HepG2 (cell line): ENCODE results near the gene PGA3. TPM values are rescaled to one million over a fixed set of nuclear protein-coding genes. Genes with fewer than 3 reads are reported as not detected.

Experiments used
- ATAC-seq: fragments of 200-7000 bp; cut with Tn5 transposase; 3 replicates; pipeline ENCODE4 v1.9.1; 2020; ENCODE audit warnings: mild to moderate bottlenecking, moderate library complexity
- BruUV-seq: library from RNA; stranded (reverse); fragments of 400-500 nt; replicated peaks from 2 replicates; lab custom pipeline; 2021; lab: Mats Ljungman, UMichigan
- CTCF ChIA-PET: fragments of 300-600 bp; formaldehyde crosslinking; extraction: SDS; loops from one replicate; lab custom pipeline; 2021; ENCODE audit warnings: low total read pairs, inconsistent platforms, low intra/inter-chr PET ratio; lab: Yijun Ruan, JAX
- POLR2A ChIA-PET: fragments of 350-600 bp; sonication (Branson Sonifier 250); formaldehyde crosslinking; loops from one replicate; lab custom pipeline; 2020; ENCODE audit warnings: antibody characterized with exemption, inconsistent platforms; lab: Yijun Ruan, JAX
- DNase-seq: peaks from one replicate; pipeline ENCODE4 v3.0.0-alpha.2; 2015; ENCODE audit warnings: low spot score
- FAIRE-seq: peaks from 3 replicates; lab custom pipeline; 2011; peaks lifted over from hg19 to GRCh38; lab: Jason Lieb, UNC
- H2AFZ ChIP-seq: one replicate; pipeline ENCODE4 v1.6.1; 2011; ENCODE audit warnings: low read length, inconsistent platforms
- H3K27ac ChIP-seq: fragments of 300-600 bp; 3 replicates; pipeline ENCODE4 v1.8.0; 2011; ENCODE audit warnings: mixed run types, mild to moderate bottlenecking, mixed read lengths, low read length, inconsistent platforms; ENCODE audit not compliant: insufficient read depth; ENCODE audit errors: extremely low read length
- H3K27me3 ChIP-seq, 2 experiments: fragments of 200-600 bp in 1 of 2; 2 replicates in 1 of 2; 3 replicates in 1 of 2; pipeline versions ENCODE4 v1.6.0 to v1.8.0; 2011; ENCODE audit warnings: low read length in 2 of 2, mild to moderate bottlenecking in 2 of 2, moderate library complexity in 2 of 2, inconsistent platforms in 1 of 2; ENCODE audit not compliant: insufficient read depth in 2 of 2, control insufficient read depth in 1 of 2
- H3K36me3 ChIP-seq, 2 experiments: fragments of 200-600 bp in 1 of 2; replicated peaks in 1 of 2; 2 replicates in 1 of 2; 3 replicates in 1 of 2; pipeline versions ENCODE4 v1.5.1 to v1.8.0; 2011; ENCODE audit warnings: low read length in 2 of 2, inconsistent platforms in 1 of 2; ENCODE audit not compliant: insufficient read depth in 2 of 2, control insufficient read depth in 1 of 2
- H3K4me1 ChIP-seq: 2 replicates; pipeline ENCODE4 v1.5.1; 2012; ENCODE audit warnings: low read length, inconsistent platforms; ENCODE audit not compliant: insufficient read depth
- H3K4me2 ChIP-seq: 2 replicates; pipeline ENCODE4 v1.6.0; 2011; ENCODE audit warnings: low read depth, low read length, inconsistent platforms
- H3K4me3 ChIP-seq, 3 experiments: fragments of 200-600 bp in 1 of 3; sonication (generic), shearing (Covaris generic) in 1 of 3; replicated peaks in 1 of 3; 2 replicates each; pipeline ENCODE4 v1.5.1; 2011 to 2016; ENCODE audit warnings: low read length in 3 of 3, inconsistent platforms in 2 of 3, low read depth in 2 of 3, mild to moderate bottlenecking in 2 of 3, control low read depth in 1 of 3, mixed read lengths in 1 of 3; ENCODE audit not compliant: insufficient read depth in 1 of 3
- H3K79me2 ChIP-seq: one replicate; pipeline ENCODE4 v1.6.1; 2011; ENCODE audit warnings: low read length, inconsistent platforms; ENCODE audit not compliant: insufficient read depth
- H3K9ac ChIP-seq: 2 replicates; pipeline ENCODE4 v1.6.0; 2011; ENCODE audit warnings: mild to moderate bottlenecking, low read depth, low read length, inconsistent platforms; ENCODE audit not compliant: insufficient read depth
- H3K9me3 ChIP-seq: 2 replicates; pipeline ENCODE4 v1.5.1; 2012; ENCODE audit warnings: mild to moderate bottlenecking, low read length
- H4K20me1 ChIP-seq: 2 replicates; pipeline ENCODE4 v1.6.0; 2011; ENCODE audit warnings: inconsistent platforms, mild to moderate bottlenecking, low read length, moderate library complexity; ENCODE audit not compliant: insufficient read depth
- FOXJ3 ChIP-seq: sonication (generic); formaldehyde crosslinking; IDR thresholded peaks from 2 replicates; pipeline ENCODE4 v1.4.0; 2020; ENCODE audit warnings: missing genetic modification reagents, mild to moderate bottlenecking, borderline replicate concordance
- NR2F1 ChIP-seq, 2 experiments: fragments of 450-650 bp in 1 of 2; formaldehyde crosslinking in 1 of 2; IDR thresholded peaks; 2 replicates each; pipeline versions ENCODE4 v1.5.0 to v1.6.1; 2016 to 2020; ENCODE audit warnings: mild to moderate bottlenecking in 1 of 2, missing compliant biosample characterization in 1 of 2, missing genetic modification reagents in 1 of 2, moderate library complexity in 1 of 2
- SP4 ChIP-seq: sonication (generic); formaldehyde crosslinking; IDR thresholded peaks from 2 replicates; pipeline ENCODE4 v1.8.1; 2023; ENCODE audit warnings: mild to moderate bottlenecking, missing genetic modification reagents
- TBX2 ChIP-seq: sonication (generic); formaldehyde crosslinking; IDR thresholded peaks from 2 replicates; pipeline ENCODE4 v1.5.0; 2020; ENCODE audit warnings: missing genetic modification reagents, mild to moderate bottlenecking, borderline replicate concordance
- ZNF781 ChIP-seq: sonication (generic); formaldehyde crosslinking; IDR thresholded peaks from 2 replicates; pipeline ENCODE4 v1.5.1; 2020; ENCODE audit warnings: borderline replicate concordance, mild to moderate bottlenecking, missing genetic modification reagents; ENCODE audit errors: not compliant biosample characterization
- WGBS: methylation state at CpG from one replicate; pipeline ENCODE4 v1.1.6; 2017; ENCODE audit warnings: low lambda C conversion rate; 5-methylcytosine and 5-hydroxymethylcytosine counted together
- in situ Hi-C: cut with HindIII; loops from 2 replicates; pipeline ENCODE4 v1.10.0; 2017; ENCODE audit warnings: low pct_unique_long_range_greater_than_20kb; ENCODE audit not compliant: extremely low pct_ligation_motif_present
- intact Hi-C: fragments of 100-400 bp; cut with micrococcal nuclease; formaldehyde crosslinking; loops from one replicate; pipeline ENCODE4 v1.10.0; 2022; ENCODE audit not compliant: unreplicated experiment
- polyA plus RNA-seq, 8 experiments: library from polyadenylated mRNA; depleted of rRNA in 3 of 8; stranded (reverse) in 7 of 8; unstranded in 1 of 8; fragments of >200 nt; fragmentation: Illumina TruSeq in 4 of 8; extraction: Trizol in 4 of 8; gene quantifications; 2 replicates each; pipeline versions ENCODE4 v1.2.1 to v1.2.3, GENCODE V29; 2011 to 2016; ENCODE audit warnings: low read depth in 4 of 8, missing spikeins in 1 of 8, mixed read lengths in 1 of 8; ENCODE audit not compliant: insufficient read depth in 1 of 8
- total RNA-seq, 5 experiments: library from RNA; depleted of rRNA; stranded (reverse); fragments of >200 nt; fragmentation: Illumina TruSeq; extraction: Trizol; gene quantifications; 2 replicates each; pipeline ENCODE4 v1.2.3, GENCODE V29; 2016; ENCODE audit warnings: low read depth in 1 of 5
- TF ChIP-seq, protein P1 (sequence below): sonication (generic); formaldehyde crosslinking; IDR thresholded peaks from 2 replicates; pipeline ENCODE4 v1.5.0; 2020; ENCODE audit warnings: mild to moderate bottlenecking, missing genetic modification reagents, borderline replicate concordance
- TF ChIP-seq, protein P2 (sequence below): sonication (generic); formaldehyde crosslinking; IDR thresholded peaks from 2 replicates; pipeline ENCODE4 v1.4.0; 2020; ENCODE audit warnings: missing genetic modification reagents

The PGA3 gene
- total and polyA plus RNA-seq, 2 of the 13 experiments (the other 11 are each of a cell fraction or from before 2014, with no cell fraction given): not detected

DNA sequence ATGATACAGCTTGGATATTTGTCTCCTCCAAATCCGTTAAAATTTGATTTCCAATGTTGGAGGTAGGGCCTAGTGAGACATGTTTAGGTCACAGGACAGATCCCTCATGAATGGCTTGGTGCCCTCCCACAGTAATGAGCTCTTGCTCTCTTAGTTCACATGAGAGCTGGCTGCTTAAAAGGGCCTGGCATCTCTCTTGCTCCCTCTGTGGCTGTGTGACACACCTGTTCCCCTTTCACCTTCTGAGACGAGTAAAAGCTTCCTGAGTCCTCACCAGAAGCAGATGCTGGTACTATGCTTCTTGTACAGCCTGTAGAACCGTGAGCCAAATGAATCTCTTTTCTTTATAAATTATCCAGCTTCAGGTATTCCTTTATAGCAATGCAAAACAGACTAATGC is 45.6 kb upstream of the PGA3 start:
- no peak for ATAC-seq
- TF ChIP-seq NR2F1 (CRISPR knock-in tag; IDR thresholded peaks at IDR 0.05) (no peak), ZNF781 (CRISPR knock-in tag) (no peak), SP4 (no peak), TBX2 (CRISPR knock-in tag) (no peak), FOXJ3 (CRISPR knock-in tag) (no peak)
- TF ChIP-seq, protein P1, sequence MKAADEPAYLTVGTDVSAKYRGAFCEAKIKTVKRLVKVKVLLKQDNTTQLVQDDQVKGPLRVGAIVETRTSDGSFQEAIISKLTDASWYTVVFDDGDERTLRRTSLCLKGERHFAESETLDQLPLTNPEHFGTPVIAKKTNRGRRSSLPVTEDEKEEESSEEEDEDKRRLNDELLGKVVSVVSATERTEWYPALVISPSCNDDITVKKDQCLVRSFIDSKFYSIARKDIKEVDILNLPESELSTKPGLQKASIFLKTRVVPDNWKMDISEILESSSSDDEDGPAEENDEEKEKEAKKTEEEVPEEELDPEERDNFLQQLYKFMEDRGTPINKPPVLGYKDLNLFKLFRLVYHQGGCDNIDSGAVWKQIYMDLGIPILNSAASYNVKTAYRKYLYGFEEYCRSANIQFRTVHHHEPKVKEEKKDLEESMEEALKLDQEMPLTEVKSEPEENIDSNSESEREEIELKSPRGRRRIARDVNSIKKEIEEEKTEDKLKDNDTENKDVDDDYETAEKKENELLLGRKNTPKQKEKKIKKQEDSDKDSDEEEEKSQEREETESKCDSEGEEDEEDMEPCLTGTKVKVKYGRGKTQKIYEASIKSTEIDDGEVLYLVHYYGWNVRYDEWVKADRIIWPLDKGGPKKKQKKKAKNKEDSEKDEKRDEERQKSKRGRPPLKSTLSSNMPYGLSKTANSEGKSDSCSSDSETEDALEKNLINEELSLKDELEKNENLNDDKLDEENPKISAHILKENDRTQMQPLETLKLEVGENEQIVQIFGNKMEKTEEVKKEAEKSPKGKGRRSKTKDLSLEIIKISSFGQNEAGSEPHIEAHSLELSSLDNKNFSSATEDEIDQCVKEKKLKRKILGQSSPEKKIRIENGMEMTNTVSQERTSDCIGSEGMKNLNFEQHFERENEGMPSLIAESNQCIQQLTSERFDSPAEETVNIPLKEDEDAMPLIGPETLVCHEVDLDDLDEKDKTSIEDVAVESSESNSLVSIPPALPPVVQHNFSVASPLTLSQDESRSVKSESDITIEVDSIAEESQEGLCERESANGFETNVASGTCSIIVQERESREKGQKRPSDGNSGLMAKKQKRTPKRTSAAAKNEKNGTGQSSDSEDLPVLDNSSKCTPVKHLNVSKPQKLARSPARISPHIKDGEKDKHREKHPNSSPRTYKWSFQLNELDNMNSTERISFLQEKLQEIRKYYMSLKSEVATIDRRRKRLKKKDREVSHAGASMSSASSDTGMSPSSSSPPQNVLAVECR: no peak
- TF ChIP-seq, protein P2, sequence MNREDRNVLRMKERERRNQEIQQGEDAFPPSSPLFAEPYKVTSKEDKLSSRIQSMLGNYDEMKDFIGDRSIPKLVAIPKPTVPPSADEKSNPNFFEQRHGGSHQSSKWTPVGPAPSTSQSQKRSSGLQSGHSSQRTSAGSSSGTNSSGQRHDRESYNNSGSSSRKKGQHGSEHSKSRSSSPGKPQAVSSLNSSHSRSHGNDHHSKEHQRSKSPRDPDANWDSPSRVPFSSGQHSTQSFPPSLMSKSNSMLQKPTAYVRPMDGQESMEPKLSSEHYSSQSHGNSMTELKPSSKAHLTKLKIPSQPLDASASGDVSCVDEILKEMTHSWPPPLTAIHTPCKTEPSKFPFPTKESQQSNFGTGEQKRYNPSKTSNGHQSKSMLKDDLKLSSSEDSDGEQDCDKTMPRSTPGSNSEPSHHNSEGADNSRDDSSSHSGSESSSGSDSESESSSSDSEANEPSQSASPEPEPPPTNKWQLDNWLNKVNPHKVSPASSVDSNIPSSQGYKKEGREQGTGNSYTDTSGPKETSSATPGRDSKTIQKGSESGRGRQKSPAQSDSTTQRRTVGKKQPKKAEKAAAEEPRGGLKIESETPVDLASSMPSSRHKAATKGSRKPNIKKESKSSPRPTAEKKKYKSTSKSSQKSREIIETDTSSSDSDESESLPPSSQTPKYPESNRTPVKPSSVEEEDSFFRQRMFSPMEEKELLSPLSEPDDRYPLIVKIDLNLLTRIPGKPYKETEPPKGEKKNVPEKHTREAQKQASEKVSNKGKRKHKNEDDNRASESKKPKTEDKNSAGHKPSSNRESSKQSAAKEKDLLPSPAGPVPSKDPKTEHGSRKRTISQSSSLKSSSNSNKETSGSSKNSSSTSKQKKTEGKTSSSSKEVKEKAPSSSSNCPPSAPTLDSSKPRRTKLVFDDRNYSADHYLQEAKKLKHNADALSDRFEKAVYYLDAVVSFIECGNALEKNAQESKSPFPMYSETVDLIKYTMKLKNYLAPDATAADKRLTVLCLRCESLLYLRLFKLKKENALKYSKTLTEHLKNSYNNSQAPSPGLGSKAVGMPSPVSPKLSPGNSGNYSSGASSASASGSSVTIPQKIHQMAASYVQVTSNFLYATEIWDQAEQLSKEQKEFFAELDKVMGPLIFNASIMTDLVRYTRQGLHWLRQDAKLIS (CRISPR knock-in tag): no peak
- no peak overlapping the region for H3K4me3 ChIP-seq
- DNase-seq: no peak
- H3K79me2 ChIP-seq: peaks cover 50% of the 10 kb centered on the region
- ChIA-PET CTCF (interaction anchor here (1.0 kb wide), 1 partner anchor 28 kb away, joined by 3 read pairs; no protein-coding TSS in a partner anchor), POLR2A (no interaction called here)
- H3K9ac ChIP-seq: no peak overlapping the region
- H3K4me1 ChIP-seq: peaks cover 56% of the 10 kb centered on the region
- in situ Hi-C loops (no loop called here), intact Hi-C loops (no loop called here)
- no TSS peak for BruUV-seq
- H3K27me3 ChIP-seq: no peaks in the 10 kb centered on the region; a peak in 1 of 5 replicates
- H4K20me1 ChIP-seq: no peaks in the 10 kb centered on the region; the same call in 1 of the 2 replicates
- peaks cover 0 to 13% of the 10 kb centered on the region in 2 experiments; a peak in 1 of 5 replicates for H3K36me3 ChIP-seq
- WGBS: 88% methylated on average over 3 of the region's 3 CpGs
- no peak for FAIRE-seq
- no peak overlapping the region for H3K27ac ChIP-seq
- H3K4me2 ChIP-seq: no peak overlapping the region
- no peak overlapping the region for H2AFZ ChIP-seq
- H3K9me3 ChIP-seq: no peaks in the 10 kb centered on the region
